GM12891 (cell line): ENCODE data around the gene REELD1.

Source experiments
- DNase-seq: peaks from one replicate; pipeline ENCODE4 v3.0.0; 2011; ENCODE audit warnings: low spot score; ENCODE audit not compliant: insufficient read length
- FAIRE-seq: peaks from 2 replicates; lab custom pipeline; 2011; peaks lifted over from hg19 to GRCh38; lab: Jason Lieb, UNC
- PAX5 ChIP-seq: IDR thresholded peaks from 2 replicates; pipeline ENCODE4 v1.6.1; 2011; ENCODE audit warnings: low read length, moderate library complexity, mild to moderate bottlenecking; ENCODE audit not compliant: insufficient read depth, severe bottlenecking
- POLR2A ChIP-seq: IDR thresholded peaks from 2 replicates; pipeline ENCODE4 v1.6.1; 2011; ENCODE audit warnings: low read depth, low read length, control low read depth
- POLR2AphosphoS5 ChIP-seq: IDR thresholded peaks from 2 replicates; pipeline ENCODE4 v1.6.1; 2011; ENCODE audit warnings: low read depth, low read length, control low read depth
- POU2F2 ChIP-seq: IDR thresholded peaks from 2 replicates; pipeline ENCODE4 v1.6.1; 2011; ENCODE audit warnings: low read depth, mild to moderate bottlenecking, control low read depth, low read length, moderate library complexity
- SPI1 ChIP-seq: IDR thresholded peaks from 2 replicates; pipeline ENCODE4 v1.6.1; 2011; ENCODE audit warnings: low read depth, low read length, control low read depth
- TAF1 ChIP-seq: IDR thresholded peaks from 2 replicates; pipeline ENCODE4 v1.6.1; 2011; ENCODE audit warnings: low read depth, low read length, control low read depth

Gene REELD1

DNA sequence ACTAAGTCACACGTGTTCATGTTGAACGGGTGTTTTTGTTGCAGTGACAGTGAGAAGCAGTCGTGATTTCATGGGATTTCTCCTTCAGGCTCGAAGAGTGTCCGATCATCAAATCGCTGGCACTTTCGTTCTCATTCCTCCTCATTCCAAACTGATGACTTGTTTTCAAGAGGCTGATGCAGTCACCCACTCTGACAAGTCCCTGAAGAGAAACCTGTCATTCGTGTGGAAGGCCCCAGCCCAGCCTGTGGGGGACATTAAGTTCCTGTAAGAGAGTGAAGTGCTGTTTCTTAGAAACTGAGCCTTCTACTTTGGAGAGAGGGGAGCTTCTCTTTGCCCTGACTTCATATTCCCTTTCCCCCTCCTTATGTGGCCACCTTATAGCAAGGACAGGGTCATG lies 8.0 kb downstream of the REELD1 start:
- no peak for TF ChIP-seq POLR2A
- TF ChIP-seq SPI1, result no peak
- no peak for TF ChIP-seq POU2F2
- TF ChIP-seq PAX5, result no peak
- TF ChIP-seq TAF1, result no peak
- TF ChIP-seq POLR2AphosphoS5, result no peak
- DNase-seq (no peak), FAIRE-seq (no peak)

- TF ChIP-seq PAX5 (no peak), TAF1 (no peak), POU2F2 (no peak), POLR2AphosphoS5 (no peak), SPI1 (no peak), POLR2A (no peak)
- FAIRE-seq, result no peak
- no peak for DNase-seq
These were observed 10.1 kb downstream of the REELD1 start for GRCh38 chr4:146224326-146224966.

DNA sequence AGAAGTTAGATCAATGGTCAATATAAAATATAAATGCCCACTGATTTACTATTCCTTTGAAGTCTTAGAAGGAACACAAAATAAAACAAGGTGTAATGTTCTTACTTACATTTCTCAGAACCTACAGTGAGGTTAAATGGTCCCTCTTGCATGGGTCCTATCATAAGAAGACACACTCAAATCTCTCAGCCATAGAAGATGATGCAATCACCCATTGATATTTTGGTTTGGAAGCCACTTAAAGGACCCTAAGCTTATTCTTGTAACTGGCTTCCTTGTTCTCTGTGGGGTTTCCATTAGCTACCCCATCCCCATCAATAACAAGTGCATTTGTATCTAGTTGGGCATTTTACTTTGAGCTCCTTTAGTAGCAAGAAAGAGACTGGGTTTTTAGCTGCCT lies 15.1 kb downstream of the REELD1 start:
- no peak for DNase-seq
- TF ChIP-seq SPI1, result no peak
- TF ChIP-seq POLR2AphosphoS5, result no peak
- no peak for TF ChIP-seq PAX5
- TF ChIP-seq TAF1, result no peak
- TF ChIP-seq POU2F2, result no peak
- no peak for TF ChIP-seq POLR2A
- FAIRE-seq, result no peak

DNA sequence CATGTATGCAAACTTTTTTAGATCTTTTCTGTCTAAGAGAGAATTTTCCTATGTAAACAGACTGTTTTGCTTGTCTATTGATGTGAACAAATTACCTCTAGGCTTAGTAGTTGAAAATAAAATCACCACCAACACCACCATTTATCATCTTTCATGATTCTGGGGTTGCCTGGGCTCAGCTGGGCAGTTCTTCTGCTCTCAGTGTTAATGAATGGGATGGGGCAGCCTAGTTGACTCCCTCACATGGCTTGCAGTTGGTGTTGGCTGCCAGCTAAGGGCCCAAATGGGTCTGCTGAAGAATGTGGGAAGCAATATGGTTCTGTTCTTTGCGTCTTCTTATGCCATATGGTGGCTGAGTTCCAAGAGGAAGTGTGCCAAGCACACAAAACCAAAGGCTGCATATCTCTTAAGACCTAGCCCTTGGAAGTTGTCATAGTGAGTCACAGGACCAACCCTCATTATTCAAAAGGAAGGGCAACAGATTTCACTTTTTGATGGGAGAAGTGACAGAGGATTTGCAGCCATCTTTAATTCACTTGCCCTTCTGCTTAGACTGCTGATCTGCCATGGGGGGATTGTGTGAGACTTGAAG lies 17.9 kb downstream of the REELD1 start:
- FAIRE-seq (no peak), DNase-seq (no peak)
- TF ChIP-seq PAX5 (no peak), SPI1 (no peak), POLR2AphosphoS5 (no peak), TAF1 (no peak), POU2F2 (no peak), POLR2A (no peak)

GRCh38 chr4:146235654-146236177 lies 21.4 kb downstream of the REELD1 start:
- TF ChIP-seq TAF1, result no peak
- TF ChIP-seq POLR2AphosphoS5, result no peak
- TF ChIP-seq SPI1, result no peak
- TF ChIP-seq POU2F2, result no peak
- TF ChIP-seq PAX5, result no peak
- no peak for TF ChIP-seq POLR2A
- no peak for FAIRE-seq
- DNase-seq, result no peak

GRCh38 chr4:146236216-146236615 lies 21.9 kb downstream of the REELD1 start:
- TF ChIP-seq TAF1, result no peak
- no peak for TF ChIP-seq SPI1
- TF ChIP-seq POLR2A, result no peak
- TF ChIP-seq POLR2AphosphoS5, result no peak
- no peak for TF ChIP-seq PAX5
- FAIRE-seq (no peak), DNase-seq (no peak)

DNA sequence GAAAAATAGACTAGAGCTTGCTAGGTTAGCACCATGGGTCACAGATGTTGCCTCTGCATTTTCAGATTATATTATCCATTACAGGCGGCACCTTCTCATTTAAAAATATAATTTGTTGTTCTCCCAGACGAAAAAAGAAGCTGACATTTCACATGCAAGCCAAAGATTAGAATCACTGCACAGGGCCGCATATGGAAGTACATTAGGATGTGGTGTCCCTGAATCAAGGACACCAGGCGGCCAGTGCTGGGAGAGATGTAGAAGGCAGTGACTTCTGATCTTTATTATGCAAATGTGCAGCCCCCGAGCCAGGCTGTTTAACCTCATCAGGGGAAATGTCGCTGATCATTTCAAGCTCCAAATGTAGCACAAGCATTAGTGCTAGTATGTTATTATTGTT lies 22.8 kb downstream of the REELD1 start:
- no peak for FAIRE-seq
- DNase-seq, result no peak
- TF ChIP-seq TAF1, result no peak
- TF ChIP-seq PAX5, result no peak
- no peak for TF ChIP-seq SPI1
- TF ChIP-seq POLR2AphosphoS5, result no peak
- TF ChIP-seq POLR2A, result no peak
- no peak for TF ChIP-seq POU2F2

GRCh38 chr4:146238107-146238506 lies 23.8 kb downstream of the REELD1 start:
- FAIRE-seq, result no peak
- no peak for TF ChIP-seq PAX5

GRCh38 chr4:146243141-146243882 lies 29.0 kb downstream of the REELD1 start:
- DNase-seq, result peak; percentile 66
- FAIRE-seq, result peak; percentile 97
- TF ChIP-seq SPI1 (no peak), POLR2A (no peak), POLR2AphosphoS5 (no peak), TAF1 (no peak)

More at GRCh38 chr4:146238107-146238506, 23.8 kb downstream of the REELD1 start:
- DNase-seq, result no peak

GRCh38 chr4:146243883-146244277 lies 29.5 kb downstream of the REELD1 start:
- TF ChIP-seq TAF1 (no peak), POLR2A (no peak), POU2F2 (no peak), POLR2AphosphoS5 (no peak), SPI1 (no peak), PAX5 (no peak)
- FAIRE-seq, result no peak
- DNase-seq, result no peak
